Panc1 (cell line): ENCODE data around the gene SYCE3. TPM values are rescaled to one million over a fixed set of nuclear protein-coding genes. Genes with fewer than 3 reads are reported as not detected.

Experiments
- ATAC-seq: fragments of 200-7000 bp; cut with Tn5 transposase; 2 replicates; pipeline ENCODE4 v1.9.1; 2020; ENCODE audit warnings: mild to moderate bottlenecking, moderate library complexity
- BruUV-seq: library from RNA; stranded (reverse); fragments of 400-500 nt; replicated peaks from 2 replicates; lab custom pipeline; 2021; lab: Mats Ljungman, UMichigan
- CTCF ChIA-PET: fragments of 300-600 bp; sonication (Branson Sonifier 250); formaldehyde crosslinking; loops from one replicate; lab custom pipeline; 2022; ENCODE audit warnings: antibody characterized with exemption; lab: Charles Lee
- POLR2A ChIA-PET: fragments of 300-600 bp; sonication (Branson Sonifier 250); formaldehyde crosslinking; loops from one replicate; lab custom pipeline; 2022; ENCODE audit warnings: antibody characterized with exemption; lab: Charles Lee
- DNase-seq: peaks from one replicate; pipeline ENCODE4 v3.0.0-alpha.2; 2010; ENCODE audit warnings: low read depth, low spot score
- H3K27ac ChIP-seq: 2 replicates; pipeline ENCODE4 v1.5.1; 2011; ENCODE audit warnings: mild to moderate bottlenecking, low read length, inconsistent platforms
- H3K27me3 ChIP-seq: fragments of 200-500 bp; sonication (Bioruptor generic); 2 replicates; pipeline ENCODE4 v1.6.0; 2014; ENCODE audit warnings: low read length, inconsistent platforms; ENCODE audit not compliant: control insufficient read depth, insufficient read depth
- H3K36me3 ChIP-seq: fragments of 200-500 bp; sonication (Bioruptor generic); 2 replicates; pipeline ENCODE4 v1.5.1; 2014; ENCODE audit warnings: inconsistent platforms, mild to moderate bottlenecking, low read length, moderate library complexity; ENCODE audit not compliant: control insufficient read depth, insufficient read depth
- H3K4me1 ChIP-seq: 2 replicates; pipeline ENCODE4 v1.5.1; 2011; ENCODE audit warnings: inconsistent platforms, mild to moderate bottlenecking, low read length, moderate library complexity; ENCODE audit not compliant: control insufficient read depth, insufficient read depth
- H3K4me3 ChIP-seq, 2 experiments: 2 replicates each; pipeline ENCODE4 v1.5.1; 2011 to 2012; ENCODE audit warnings: low read depth in 2 of 2, low read length in 2 of 2, mild to moderate bottlenecking in 2 of 2, inconsistent platforms in 1 of 2, moderate library complexity in 1 of 2
- H3K9me3 ChIP-seq: fragments of 200-500 bp; sonication (Bioruptor generic); 2 replicates; pipeline ENCODE4 v1.5.1; 2014; ENCODE audit warnings: low read depth, mild to moderate bottlenecking, inconsistent platforms, low read length, moderate library complexity; ENCODE audit not compliant: control insufficient read depth, insufficient read depth
- CTCF ChIP-seq: fragments of 450-650 bp; IDR thresholded peaks from 2 replicates; pipeline ENCODE4 v1.5.1; 2017; ENCODE audit warnings: mild to moderate bottlenecking
- POLR2AphosphoS5 ChIP-seq: IDR thresholded peaks from 2 replicates; pipeline ENCODE4 v1.6.1; 2012; ENCODE audit warnings: mild to moderate bottlenecking, low read depth, low read length, moderate library complexity
- SIN3A ChIP-seq: IDR thresholded peaks from 2 replicates; pipeline ENCODE4 v1.6.1; 2012; ENCODE audit warnings: low read depth, mild to moderate bottlenecking, low read length, moderate library complexity, borderline replicate concordance; ENCODE audit not compliant: insufficient read depth
- TCF7L2 ChIP-seq: IDR thresholded peaks from 2 replicates; pipeline ENCODE4 v1.6.1; 2011; ENCODE audit warnings: mild to moderate bottlenecking, low read depth, low read length, inconsistent platforms
- in situ Hi-C: cut with HindIII; loops from 2 replicates; pipeline ENCODE4 v1.10.0; 2016; ENCODE audit warnings: low sequenced_read_pairs, low pct_unique_long_range_greater_than_20kb
- intact Hi-C: fragments of 100-400 bp; cut with micrococcal nuclease; formaldehyde crosslinking; loops from one replicate; pipeline ENCODE4 v1.10.0; 2022; ENCODE audit not compliant: unreplicated experiment
- total RNA-seq: library from RNA; stranded (reverse); gene quantifications from one replicate; pipeline ENCODE4 v1.2.1, GENCODE V29; 2021; ENCODE audit not compliant: unreplicated experiment
- TF ChIP-seq, protein P1 (sequence below), 2 experiments: IDR thresholded peaks; 2 replicates each; pipeline ENCODE4 v1.6.1; 2011 to 2012; ENCODE audit warnings: low read depth in 2 of 2, control low read depth in 1 of 2, low read length in 1 of 2, mild to moderate bottlenecking in 1 of 2, moderate library complexity in 1 of 2; ENCODE audit not compliant: insufficient read depth in 1 of 2

SYCE3 gene
- total RNA-seq, 1 experiment from 2014 or later = not detected

- intact Hi-C loops (no loop called here), in situ Hi-C loops (no loop called here)
- Histone ChIP-seq H3K36me3 (no peaks in the 10 kb centered on the region), H3K9me3 (no peaks in the 10 kb centered on the region), H3K27ac (no peak overlapping the region), H3K4me3 (no peak overlapping the region), H3K4me1 (peaks cover 7% of the 10 kb centered on the region; the same call in 1 of the 2 replicates), H3K27me3 (no peaks in the 10 kb centered on the region)
- ATAC-seq (no peak), DNase-seq (no peak)
- POLR2A ChIA-PET = no interaction called here
- TF ChIP-seq, protein P1, sequence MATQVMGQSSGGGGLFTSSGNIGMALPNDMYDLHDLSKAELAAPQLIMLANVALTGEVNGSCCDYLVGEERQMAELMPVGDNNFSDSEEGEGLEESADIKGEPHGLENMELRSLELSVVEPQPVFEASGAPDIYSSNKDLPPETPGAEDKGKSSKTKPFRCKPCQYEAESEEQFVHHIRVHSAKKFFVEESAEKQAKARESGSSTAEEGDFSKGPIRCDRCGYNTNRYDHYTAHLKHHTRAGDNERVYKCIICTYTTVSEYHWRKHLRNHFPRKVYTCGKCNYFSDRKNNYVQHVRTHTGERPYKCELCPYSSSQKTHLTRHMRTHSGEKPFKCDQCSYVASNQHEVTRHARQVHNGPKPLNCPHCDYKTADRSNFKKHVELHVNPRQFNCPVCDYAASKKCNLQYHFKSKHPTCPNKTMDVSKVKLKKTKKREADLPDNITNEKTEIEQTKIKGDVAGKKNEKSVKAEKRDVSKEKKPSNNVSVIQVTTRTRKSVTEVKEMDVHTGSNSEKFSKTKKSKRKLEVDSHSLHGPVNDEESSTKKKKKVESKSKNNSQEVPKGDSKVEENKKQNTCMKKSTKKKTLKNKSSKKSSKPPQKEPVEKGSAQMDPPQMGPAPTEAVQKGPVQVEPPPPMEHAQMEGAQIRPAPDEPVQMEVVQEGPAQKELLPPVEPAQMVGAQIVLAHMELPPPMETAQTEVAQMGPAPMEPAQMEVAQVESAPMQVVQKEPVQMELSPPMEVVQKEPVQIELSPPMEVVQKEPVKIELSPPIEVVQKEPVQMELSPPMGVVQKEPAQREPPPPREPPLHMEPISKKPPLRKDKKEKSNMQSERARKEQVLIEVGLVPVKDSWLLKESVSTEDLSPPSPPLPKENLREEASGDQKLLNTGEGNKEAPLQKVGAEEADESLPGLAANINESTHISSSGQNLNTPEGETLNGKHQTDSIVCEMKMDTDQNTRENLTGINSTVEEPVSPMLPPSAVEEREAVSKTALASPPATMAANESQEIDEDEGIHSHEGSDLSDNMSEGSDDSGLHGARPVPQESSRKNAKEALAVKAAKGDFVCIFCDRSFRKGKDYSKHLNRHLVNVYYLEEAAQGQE (IDR thresholded peaks at IDR 0.05; ENCODE audit: insufficient read depth in 1 of 2, low read depth in 2 of 2, low read length in 1 of 2) = no peak
- TF ChIP-seq POLR2AphosphoS5 (no peak), TCF7L2 (no peak), SIN3A (no peak), CTCF (no peak)
- BruUV-seq = no TSS peak
- CTCF ChIA-PET = no interaction called here
These were observed 47.3 kb upstream of the SYCE3 start for GRCh38 chr22:50610041-50610451.

DNA sequence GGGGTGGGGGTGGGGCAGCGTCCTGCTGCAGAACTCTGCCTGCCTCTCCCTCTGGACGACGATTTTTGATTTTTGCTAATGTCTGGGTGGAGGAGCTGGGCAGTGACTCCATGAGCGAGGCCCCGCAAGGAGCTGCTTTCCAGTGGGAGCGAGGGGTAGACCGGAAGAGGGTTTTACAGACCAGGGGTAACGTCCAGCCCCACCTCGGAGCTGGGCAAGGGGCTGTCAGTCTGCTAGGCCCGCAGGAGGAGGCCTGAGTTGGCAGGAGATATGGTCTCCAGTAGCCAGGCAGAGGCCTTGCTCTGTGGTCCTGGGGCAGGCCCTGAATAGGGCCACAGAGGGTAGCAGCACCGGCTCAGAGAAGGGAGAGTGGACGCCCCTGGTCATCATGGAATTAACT is 46.9 kb upstream of the SYCE3 start:
- Histone ChIP-seq H3K36me3 (no peaks in the 10 kb centered on the region), H3K4me1 (peaks cover 7% of the 10 kb centered on the region; the same call in 1 of the 2 replicates), H3K9me3 (no peaks in the 10 kb centered on the region), H3K27ac (no peak overlapping the region), H3K4me3 (no peak overlapping the region), H3K27me3 (no peaks in the 10 kb centered on the region)
- POLR2A ChIA-PET = no interaction called here
- in situ Hi-C loops = no loop called here
- TF ChIP-seq, protein P1 (IDR thresholded peaks at IDR 0.05; ENCODE audit: insufficient read depth in 1 of 2, low read depth in 2 of 2, low read length in 1 of 2) = no peak
- TF ChIP-seq TCF7L2 = no peak
- no peak for TF ChIP-seq CTCF
- TF ChIP-seq SIN3A = no peak
- CTCF ChIA-PET = no interaction called here
- DNase-seq = no peak
- intact Hi-C loops = no loop called here
- BruUV-seq = no TSS peak
- no peak for ATAC-seq
